Activated CD4-positive, alpha-beta T cell treated with anti-CD3 and anti-CD28 coated beads for 24 hours (primary cell): ENCODE data around the gene FBXW5.

Source experiments
- DNase-seq, 2 donors: peaks; one replicate each; pipeline ENCODE4 v3.0.0-alpha.2; 2020; ENCODE audit warnings: low read depth in 2 of 2

The FBXW5 gene

GRCh38 chr9:136947955-136948510 is 3.5 kb upstream of the FBXW5 start:
- no peak for DNase-seq

- no peak for DNase-seq
These were observed 2.7 kb upstream of the FBXW5 start for GRCh38 chr9:136947028-136947891.

DNA sequence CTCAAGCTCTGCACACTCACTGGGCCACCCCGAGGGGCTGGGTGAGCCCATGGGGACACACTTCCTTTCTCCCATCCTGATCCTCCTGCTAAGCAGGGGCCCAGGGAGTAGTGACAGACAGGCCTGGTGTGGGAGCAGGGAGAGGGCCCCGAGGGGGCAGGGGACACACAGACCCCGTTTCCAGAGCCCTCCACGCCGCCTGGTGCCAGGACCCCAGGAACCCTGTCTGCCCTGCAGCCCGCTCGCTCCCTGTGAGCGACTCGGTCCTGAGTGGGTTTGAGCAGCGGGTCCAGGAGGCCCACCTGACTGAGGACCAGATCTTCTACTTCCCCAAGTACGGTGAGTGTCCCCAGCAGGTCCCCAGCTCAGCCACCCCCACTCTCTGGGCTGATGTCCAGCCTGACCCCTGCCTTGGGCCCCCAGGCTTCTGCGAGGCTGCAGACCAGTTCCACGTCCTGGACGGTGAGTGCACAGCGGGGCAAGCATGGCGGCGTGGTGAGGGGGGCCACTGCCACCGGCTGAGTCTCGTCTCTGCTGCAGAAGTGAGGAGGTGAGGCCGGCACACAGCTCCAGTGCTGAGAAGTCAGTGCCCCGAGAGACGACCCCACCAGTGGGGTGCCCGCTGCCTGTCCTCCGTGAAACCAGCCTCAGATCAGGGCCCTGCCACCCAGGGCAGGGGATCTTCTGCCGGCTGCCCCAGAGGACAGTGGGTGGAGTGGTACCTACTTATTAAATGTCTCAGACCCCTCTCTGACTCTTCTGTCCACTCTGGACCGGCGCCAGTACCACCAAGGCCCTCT is 1.9 kb upstream of the FBXW5 start:
- no peak for DNase-seq

DNA sequence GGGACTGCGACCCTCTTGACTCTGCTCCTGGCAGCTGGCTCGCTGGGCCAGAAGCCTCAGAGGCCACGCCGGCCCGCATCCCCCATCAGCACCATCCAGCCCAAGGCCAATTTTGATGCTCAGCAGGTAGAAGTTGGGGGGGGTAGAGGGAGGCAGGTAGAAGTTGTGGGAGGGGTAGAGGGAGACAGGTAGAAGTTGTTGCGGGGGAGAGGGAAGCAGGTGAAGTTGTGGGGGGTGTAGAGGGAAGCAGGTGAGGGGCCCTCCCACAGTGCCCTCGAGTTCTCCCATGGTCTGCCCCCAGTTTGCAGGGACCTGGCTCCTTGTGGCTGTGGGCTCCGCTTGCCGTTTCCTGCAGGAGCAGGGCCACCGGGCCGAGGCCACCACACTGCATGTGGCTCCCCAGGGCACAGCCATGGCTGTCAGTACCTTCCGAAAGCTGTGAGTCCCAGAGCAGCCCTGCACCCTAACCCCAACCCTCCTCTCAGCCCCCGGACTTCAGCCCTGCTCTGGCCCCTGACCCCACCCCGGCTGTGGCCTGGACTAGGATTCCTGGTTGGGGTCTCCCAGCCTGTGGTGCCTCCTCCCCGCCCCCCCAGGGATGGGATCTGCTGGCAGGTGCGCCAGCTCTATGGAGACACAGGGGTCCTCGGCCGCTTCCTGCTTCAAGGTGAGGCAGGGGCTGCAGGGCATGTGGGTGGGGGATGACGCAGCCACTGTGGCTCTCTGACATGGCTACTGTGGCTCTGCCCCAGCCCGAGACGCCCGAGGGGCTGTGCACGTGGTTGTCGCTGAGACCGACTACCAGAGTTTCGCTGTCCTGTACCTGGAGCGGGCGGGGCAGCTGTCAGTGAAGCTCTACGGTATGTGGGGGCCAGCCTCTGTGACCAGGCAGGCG is 1.0 kb upstream of the FBXW5 start:
- DNase-seq: no peak

DNA sequence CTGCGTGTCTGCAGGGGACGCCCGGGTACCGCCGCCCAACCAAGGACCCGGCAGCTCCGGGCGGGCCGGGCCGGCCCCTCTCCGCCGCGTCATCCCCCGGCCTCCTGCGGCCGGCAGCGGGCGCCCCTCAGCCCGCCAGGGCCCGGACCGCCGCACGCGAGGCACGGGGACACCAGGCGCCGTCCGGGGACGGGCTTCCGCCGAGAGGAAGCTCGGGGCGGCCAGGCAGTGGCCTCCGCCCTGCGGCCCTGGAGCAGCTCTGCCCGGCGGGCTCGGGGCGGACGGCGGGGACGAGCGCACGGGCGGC is 373 bp downstream of the FBXW5 start:
- no peak for DNase-seq

DNA sequence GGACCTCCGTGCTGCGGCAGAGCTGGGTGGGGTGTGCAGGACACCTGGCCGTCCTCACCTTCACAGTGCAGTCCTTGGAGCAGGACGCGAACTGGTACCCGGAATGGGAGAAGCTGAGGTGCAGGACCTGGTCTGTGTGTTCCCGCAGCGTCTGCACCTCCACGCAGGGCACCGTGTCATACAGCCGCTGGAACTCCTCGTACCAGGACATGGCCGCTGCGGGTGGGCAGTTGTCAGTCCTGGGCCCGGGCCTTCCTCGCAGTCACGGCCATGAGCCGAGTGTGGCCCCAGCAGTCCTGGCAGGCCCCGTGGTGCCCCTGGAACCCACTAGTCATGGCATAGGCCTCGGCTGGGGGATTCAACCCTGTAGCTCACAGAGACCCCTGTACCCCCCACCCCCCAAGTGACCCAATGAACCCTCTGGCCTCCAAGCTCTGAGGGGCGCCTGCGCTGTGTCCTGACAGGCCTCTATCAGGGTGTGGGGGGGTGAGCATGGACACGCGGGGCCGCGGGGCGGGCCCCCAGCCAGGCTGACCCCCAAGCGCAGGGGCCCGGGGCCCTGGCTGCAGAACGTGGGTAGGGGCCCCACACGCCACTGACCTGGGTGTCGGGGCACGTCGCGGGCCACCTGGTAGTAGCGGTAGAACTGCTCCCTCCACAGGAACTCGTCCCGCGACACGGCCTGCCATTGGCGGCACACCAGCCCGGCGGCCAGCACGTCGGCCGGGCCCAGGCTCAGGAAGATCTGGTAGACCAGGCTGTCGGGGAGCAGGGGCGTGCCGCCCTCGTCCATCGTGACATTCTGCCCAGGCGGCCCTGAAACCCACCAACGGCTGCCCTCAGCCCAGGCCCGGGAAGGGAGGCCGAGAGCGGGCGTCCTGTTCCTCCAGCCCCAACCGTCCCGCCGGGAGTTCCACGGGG is 987 bp downstream of the FBXW5 start:
- DNase-seq: no peak

GRCh38 chr9:136942881-136943230 is 1.7 kb downstream of the FBXW5 start:
- no peak for DNase-seq

DNA sequence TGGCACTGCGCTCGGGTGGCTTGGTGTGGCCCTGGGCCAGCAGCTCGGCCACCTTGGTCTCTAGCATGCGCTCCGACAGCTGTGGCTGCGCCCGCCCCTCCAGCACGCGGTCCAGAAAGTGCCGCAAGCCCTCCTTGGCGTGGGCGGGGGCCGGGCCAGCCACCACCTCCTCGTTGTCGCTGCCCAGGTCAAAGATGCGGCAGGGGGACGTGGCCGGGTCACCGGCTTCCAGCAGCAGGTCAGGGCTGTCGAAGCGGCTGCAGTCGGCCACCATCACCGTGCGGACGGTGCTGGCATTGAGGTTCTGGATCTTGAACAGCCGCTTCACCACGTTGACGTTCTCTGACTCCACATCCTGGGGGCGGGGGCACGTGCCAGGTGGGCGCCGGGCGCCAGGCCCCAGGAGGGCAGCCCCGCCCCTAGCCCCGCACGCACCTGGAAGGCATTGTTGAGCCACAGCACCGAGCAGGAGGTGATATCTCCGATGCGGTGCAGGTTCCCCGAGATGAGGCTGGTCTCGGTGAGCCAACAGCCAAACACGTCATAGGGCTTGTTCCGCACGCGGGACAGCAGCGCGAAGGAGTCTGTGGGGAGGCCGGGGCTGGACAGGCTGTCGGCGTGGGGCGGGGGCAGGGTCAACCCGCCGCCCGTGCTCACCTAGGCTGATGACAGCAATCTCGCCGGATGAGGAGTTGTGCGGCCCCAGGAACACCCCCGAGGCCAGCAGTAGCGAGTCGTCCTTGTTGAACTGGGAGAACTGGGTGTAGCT is 2.2 kb downstream of the FBXW5 start:
- no peak for DNase-seq

DNA sequence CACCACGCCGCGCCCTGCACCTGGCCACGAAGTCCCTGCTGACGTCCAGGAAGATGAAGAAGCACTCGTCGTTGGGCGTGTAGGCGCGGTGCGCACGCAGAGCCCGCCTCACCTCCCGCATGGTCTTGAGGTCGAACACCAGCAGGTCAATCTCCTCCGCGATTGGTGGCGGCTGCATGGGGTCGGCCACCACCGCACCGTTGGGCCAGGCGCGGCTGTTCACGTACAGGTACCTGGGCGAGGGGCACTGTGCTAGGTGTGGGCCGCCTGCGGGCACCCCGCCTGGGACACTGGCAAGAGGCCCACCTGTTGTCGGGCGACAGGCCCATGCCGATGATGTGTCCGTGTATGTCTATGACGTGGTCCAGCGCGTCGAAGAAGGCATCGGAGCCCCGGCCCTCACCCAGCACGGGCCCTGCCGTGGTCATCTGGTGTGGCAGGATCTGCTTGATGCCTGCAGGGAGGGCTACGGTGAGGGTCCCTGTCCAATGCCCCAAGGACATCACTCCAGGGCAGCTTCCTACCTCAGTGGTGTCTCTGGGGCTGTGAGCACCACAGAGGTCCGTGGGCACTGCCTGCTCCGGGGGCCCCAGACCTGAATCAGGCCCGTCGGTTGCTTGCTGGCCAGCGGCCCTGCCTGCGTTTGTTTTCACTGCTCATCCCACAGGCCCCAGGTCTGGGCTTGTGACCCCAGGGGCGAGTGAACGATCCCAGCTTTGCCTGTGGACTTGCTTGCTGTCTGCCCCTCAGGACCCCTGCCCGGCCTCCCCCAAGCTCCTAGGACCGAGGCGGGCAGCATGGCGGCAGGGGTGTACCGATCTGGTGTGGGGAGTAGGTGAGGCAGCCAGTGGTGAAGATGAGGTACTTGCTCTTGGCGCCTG is 3.1 kb downstream of the FBXW5 start:
- DNase-seq: no peak

DNA sequence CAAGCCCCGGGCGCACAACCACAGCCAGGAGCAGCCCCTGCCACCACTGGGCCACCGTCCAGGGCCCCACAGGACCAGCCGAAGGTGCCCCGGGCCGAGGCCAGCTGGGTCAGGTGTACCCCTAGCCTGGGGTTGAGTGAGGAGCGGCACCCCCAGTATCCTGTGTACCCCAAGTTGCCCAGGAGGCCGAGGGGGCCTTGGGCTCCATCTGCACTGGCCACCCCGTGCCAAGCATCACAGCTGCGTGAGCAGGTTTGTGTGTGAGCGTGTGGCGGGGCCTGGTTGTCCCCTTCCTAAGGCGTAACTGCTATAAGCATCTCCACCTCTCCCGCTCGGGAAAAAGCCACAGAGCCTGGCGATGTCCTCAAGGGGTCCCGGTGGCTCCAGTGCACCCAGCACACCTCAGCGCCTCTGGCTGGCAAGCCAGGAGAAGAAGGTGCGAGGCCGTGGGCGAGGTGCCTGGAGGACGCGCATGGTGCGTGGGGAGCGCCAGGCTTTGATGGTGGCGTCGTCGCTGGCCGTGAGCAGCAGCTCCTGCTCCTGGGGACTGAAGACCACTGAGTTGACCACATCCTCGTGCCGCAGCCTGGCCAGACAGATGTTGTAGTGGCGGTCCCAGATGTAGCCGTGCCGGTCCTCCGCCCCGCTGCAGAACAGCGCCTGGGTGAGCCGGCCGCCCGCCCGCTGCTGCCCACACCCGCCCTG is 3.9 kb downstream of the FBXW5 start:
- no peak for DNase-seq

DNA sequence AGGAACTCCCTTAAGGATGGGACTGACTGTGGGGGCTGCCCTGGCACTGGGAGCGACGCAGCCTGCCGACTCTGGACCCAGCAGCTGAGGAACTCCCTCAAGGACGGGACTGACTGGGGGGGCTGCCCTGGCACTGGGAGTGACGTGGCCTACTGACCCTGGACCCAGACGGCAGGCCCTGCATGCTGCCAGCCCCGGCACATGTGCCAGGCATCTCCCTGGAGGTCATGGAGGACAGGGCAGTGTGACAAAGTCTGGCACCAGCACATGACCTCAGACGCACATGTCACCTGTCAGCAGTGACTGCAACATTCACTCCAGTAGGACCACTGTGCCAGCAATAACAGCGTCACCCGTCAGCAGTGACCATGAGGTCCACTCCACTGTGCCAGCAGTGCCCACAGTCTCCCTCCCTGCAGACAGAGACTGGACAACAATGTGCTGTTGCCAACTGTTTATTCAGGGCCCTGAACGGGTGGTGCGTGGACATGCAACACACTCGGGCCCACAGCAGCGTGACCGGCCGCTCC is 4.5 kb downstream of the FBXW5 start:
- no peak for DNase-seq

DNA sequence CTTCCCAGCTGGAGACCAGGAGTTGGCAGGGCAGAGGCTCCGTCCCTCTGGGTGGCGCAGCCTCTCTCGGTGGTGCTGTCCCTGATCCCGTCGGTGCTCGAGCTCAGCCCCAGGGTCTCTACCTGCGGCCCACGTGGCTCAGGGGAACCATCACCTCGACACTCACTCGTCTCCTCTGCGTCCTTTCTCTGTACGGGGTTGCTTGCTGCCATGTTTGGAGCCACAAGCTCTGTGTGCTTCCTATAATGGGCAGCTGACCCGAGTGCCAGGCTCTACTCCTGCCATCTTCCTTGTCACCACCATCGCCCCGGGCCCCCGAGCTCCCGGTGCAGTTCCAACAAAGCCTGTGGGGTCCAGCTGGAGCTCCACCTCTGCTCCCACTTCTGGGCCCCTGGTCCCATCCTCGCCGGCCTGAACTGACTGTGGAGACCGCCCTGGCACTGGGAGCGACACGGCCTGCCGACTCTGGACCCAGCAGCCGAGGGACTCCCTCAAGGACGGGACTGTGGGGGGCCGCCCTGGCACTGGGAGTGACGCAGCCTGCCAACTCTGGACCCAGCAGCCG is 5.0 kb downstream of the FBXW5 start:
- no peak for DNase-seq

- DNase-seq: no peak
These were observed 7.1 kb downstream of the FBXW5 start for GRCh38 chr9:136937186-136938001.

- no peak for DNase-seq
These were observed 7.8 kb downstream of the FBXW5 start for GRCh38 chr9:136936645-136937170.

GRCh38 chr9:136935651-136936050 is 8.9 kb downstream of the FBXW5 start:
- no peak for DNase-seq

DNA sequence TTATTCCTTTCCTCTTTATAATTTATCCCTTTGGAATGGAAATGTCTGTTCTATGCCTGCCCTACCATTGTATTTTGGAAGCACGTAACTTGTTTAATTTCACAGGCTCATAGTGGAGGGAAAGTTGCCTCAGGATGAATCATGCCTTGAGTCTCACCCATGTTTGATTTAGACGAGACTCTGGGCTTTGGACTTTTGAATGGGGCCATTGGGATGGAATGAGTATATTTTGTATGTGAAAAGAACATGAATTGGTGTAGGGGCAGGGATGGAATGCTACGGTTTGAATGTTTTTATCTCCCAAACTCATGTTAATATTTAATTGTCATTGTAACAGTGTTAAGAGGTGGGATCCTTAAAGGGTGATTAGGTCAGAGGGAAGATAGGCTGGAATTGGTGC is 10.3 kb downstream of the FBXW5 start:
- DNase-seq: no peak

DNA sequence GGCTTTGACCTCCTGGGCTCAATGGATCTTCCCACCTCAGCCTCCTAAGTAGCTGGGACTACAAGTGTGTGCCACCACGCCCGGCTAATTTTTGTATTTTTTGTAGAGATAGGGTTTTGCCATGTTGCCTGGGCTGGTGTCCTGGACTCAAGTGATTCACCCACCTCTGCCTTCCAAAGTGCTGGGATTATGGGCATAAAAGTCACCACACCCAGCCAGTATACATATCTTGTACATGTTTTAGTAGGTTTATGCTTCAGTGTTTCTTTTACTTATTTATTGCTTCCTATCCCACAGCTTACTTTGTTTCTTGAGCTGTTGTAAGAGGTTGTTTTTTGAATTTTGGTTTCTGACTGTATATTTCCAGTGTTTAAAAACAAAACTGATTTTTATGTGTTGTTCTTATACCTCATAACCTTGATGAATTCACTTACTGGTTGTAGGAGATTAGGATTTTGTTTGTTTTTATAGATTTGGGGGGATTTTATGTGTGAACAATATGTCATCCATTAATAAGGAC is 12.9 kb downstream of the FBXW5 start:
- DNase-seq: no peak
